NB4 (cell line): ENCODE measurements around the gene ABITRAM.

Experiments used
- POLR2A ChIP-seq: IDR thresholded peaks from 2 replicates; pipeline ENCODE4 v1.6.1; 2011; ENCODE audit warnings: mild to moderate bottlenecking; ENCODE audit not compliant: insufficient read length; ENCODE audit errors: extremely low read depth
- TF ChIP-seq, protein P1 (sequence below): IDR thresholded peaks from one replicate; pipeline ENCODE4 v1.5.1; 2012; ENCODE audit warnings: low read depth, low read length
- TF ChIP-seq, protein P2 (sequence below): IDR thresholded peaks from 2 replicates; pipeline ENCODE4 v1.6.1; 2011; ENCODE audit warnings: low read depth, low read length

DNA sequence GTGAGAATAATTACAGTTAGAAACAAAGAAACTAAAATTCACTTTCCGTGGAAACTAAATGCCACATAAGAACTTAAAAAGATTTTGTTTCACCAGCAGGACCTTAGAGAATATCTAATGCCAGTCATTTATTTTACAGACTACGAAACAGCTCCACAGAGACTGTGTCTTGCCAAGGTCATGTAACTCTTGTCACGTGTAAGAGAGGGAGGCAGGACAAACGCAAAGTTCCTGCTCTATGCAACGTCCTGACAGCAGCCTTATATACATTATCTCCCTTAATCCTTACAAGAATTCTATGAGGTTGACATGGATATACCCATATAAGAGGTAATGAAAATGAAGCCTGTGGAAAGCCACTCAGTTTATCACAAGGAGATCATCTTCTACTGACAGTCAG lies 39.7 kb downstream of the ABITRAM start:
- TF ChIP-seq, protein P1, sequence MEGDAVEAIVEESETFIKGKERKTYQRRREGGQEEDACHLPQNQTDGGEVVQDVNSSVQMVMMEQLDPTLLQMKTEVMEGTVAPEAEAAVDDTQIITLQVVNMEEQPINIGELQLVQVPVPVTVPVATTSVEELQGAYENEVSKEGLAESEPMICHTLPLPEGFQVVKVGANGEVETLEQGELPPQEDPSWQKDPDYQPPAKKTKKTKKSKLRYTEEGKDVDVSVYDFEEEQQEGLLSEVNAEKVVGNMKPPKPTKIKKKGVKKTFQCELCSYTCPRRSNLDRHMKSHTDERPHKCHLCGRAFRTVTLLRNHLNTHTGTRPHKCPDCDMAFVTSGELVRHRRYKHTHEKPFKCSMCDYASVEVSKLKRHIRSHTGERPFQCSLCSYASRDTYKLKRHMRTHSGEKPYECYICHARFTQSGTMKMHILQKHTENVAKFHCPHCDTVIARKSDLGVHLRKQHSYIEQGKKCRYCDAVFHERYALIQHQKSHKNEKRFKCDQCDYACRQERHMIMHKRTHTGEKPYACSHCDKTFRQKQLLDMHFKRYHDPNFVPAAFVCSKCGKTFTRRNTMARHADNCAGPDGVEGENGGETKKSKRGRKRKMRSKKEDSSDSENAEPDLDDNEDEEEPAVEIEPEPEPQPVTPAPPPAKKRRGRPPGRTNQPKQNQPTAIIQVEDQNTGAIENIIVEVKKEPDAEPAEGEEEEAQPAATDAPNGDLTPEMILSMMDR = no peak
- TF ChIP-seq POLR2A = no peak
- TF ChIP-seq, protein P2, sequence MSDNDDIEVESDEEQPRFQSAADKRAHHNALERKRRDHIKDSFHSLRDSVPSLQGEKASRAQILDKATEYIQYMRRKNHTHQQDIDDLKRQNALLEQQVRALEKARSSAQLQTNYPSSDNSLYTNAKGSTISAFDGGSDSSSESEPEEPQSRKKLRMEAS = no peak
